IPS DF 19.7 (cell line): ENCODE measurements around the gene PTGIS.

Experiments
- DNase-seq: peaks from one replicate; pipeline ENCODE4 v3.0.0-alpha.2; 2013; ENCODE audit warnings: low read depth, low spot score

The PTGIS gene

DNA sequence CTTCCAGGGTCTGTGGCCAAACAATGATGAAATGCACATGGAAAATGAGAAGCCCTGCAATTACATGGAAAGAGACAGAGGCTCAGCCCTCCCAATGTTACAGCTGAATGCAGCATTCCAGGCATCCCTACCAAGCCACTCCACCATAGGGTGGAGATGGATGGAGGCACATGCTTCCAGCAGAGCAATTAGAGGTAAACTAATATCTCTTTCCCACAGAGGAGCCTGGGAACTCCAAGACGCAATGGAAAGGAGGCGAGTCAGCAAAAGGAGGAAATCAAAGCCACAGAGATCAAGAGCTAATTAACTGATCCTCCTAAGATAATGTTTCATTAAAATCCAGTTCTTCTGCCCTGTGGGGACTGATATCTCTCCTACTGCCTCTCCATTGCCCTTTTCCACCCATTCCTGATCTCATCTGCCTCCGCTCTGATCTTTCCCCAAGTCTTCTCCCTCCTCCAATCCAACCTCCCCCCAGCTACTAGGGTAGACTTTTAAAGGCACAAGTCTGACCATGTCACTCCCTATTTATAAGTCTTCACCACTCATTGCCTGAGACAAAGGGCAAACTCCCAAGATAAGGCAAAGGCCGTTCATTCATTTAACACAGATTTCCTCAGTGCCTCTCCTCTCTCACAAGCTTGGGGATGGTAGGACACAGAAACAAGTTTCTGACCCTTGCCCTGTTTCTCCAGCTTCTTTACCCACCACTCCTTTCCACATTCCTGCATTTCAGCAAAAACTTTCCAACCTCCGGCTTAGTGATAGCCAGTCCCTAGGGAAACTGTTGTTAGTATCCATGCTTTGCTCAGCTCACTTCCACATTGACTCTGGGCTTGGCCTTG lies 71.2 kb downstream of the PTGIS start:
- DNase-seq, result no peak

DNA sequence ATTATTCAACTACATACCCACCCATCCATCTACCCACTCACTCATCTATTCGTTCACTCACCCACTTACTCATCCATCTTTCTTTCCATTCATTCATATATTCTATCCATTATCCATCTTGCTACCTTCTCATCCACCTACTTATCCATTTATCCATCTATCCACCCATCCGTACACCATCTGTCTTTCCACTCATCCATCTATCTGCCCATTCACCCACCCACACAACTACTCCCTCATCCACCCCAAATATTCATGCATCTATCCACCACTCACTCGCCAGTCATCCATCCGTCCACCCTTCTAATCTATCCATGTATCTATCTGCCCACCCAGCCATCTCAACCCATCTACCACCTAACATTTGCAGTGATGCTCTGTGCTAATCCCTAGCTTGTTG lies 71.9 kb downstream of the PTGIS start:
- DNase-seq, result no peak

GRCh38 chr20:49490689-49491088 lies 77.2 kb downstream of the PTGIS start:
- no peak for DNase-seq

DNA sequence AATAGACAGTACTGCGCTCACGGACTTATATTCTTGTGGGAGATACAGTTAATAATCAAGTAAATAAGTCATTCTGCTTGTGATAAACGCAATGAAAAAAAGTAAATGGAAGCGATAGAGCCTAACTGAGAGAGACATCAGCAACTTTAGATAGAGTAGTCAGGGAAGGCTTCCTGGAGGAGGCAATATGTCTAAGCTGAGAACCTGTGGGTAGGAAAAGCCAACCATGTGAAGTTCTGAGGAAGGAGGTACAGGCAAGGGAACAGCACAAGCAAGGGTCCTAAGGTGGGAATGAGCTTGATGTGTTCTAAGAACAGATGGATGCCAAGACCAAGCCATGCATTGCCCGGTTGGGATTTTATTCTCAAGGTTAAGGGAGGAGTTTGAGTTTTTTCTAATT lies 78.2 kb downstream of the PTGIS start:
- no peak for DNase-seq

DNA sequence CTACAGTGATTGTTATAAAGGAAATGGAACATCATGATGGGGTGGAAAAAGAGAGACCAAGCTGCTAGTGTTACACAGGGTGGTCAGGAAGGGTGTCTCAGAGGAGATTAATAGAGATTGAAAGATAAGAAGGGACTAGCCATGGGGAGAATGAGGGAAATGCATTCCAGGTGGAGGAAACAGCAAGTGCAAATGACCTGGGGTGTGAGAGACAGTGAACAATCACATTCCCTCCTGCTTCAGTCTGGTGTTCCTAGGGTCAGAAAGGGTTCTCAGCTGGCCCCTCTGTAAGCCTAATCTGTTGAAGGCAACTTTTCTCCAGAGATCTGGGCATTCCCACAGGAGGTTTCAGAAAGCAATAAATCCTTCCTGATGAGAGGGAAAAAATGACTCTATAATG lies 81.9 kb downstream of the PTGIS start:
- no peak for DNase-seq

- DNase-seq, result no peak
Observed at GRCh38 chr20:49485563-49485962, 82.4 kb downstream of the PTGIS start.

DNA sequence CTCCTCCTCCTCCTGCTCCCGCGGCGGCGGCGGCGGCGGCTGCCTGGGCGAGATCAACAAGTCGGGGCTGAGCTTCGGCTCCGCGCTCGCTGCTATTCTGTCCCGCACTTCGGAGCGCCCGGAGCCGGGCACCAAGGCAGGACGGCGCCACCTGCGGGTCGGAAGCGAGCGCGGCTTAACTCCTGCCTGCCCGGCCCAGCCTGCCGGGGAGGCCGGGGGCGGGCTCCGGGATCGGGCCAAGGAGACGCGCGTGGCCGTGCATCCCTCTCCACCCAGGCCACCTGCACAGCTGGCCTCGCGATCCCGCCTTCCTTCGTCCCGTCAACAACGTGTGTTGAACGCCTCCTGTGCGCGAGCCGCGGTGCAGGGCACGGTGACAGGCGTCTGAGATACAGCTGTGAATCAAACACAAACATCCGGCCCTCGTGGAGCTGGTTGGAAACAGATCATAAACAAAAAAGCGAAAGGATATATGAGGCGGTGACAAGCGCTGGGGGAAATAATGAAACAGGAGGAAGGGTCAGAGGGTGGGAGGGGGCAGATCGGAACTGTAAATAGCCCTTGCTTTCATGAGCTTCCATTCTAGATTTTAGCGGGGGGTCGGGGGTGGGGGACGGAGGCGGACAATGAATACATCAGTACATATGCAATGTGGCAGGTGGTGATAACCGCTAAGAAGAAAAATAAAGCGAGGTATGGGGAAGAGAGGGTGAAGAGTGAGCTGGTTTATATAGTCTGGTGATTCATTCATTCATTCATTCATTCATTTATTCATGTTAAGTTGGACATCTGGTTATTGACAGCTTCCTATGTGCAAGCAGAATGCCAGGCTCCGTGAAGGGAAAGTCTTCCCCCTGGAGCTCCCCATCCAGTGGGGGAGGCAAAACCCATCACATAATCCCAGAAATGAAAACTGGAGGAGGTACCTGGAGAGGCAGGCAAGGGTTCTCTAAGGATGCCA lies 83.5 kb downstream of the PTGIS start:
- peak; percentile 38 for DNase-seq

GRCh38 chr20:49483696-49484123 lies 84.2 kb downstream of the PTGIS start:
- DNase-seq, result no peak

GRCh38 chr20:49483018-49483695 lies 84.8 kb downstream of the PTGIS start:
- no peak for DNase-seq

- peak; percentile 33 for DNase-seq
Observed at GRCh38 chr20:49482621-49483017, 85.3 kb downstream of the PTGIS start, which contains the start of gene KCNB1. Gene KCNB1, minus strand, starts transcription at chr20:49482668. Its CDS starts 188 bp downstream, at chr20:49482480.

- DNase-seq, result no peak
Observed at GRCh38 chr20:49482173-49482572, 85.8 kb downstream of the PTGIS start.

GRCh38 chr20:49481116-49481515 lies 86.8 kb downstream of the PTGIS start:
- DNase-seq, result no peak

DNA sequence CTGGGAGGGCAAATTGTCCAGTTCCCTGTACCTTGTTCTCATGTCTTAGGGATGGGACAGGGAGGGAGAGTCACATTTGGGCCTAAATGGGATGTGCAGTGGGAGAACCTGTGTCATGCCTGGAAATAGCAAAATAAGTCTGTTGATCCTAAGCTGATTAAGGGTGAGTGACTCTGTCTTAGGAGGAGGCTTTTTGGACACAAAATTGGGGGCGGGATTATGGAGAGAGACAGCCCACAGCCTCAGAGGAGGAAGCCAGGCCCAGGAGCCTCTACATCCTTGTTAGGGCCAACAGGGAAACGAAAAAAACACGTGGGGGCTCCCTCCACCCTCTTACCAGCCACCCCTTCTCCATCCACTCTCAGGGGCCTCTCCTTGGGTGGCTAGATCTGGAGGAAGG lies 87.7 kb downstream of the PTGIS start:
- no peak for DNase-seq

GRCh38 chr20:49479785-49480184 lies 88.2 kb downstream of the PTGIS start:
- no peak for DNase-seq

- no peak for DNase-seq
Observed at GRCh38 chr20:49478754-49479689, 88.9 kb downstream of the PTGIS start.

GRCh38 chr20:49478266-49478665 lies 89.7 kb downstream of the PTGIS start:
- no peak for DNase-seq

DNA sequence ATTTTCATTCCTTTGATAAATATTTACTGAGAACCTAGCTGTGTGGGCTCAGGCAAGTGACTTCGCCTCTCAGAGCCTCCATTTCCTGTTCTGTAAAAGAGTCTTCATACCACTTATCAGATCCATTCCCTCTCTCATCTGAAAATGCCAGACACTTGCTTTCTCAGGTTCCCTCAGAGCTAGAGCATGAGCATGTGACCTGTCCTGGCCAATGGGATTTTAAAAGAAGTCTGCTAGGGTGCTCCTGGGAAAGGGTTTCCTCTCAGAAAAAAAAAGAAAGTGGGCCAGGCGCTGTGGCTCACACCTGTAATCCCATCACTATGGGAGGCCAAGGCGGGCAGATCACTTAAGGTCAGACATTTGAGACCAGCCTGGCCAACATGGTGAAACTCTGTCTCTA lies 90.7 kb downstream of the PTGIS start:
- no peak for DNase-seq

DNA sequence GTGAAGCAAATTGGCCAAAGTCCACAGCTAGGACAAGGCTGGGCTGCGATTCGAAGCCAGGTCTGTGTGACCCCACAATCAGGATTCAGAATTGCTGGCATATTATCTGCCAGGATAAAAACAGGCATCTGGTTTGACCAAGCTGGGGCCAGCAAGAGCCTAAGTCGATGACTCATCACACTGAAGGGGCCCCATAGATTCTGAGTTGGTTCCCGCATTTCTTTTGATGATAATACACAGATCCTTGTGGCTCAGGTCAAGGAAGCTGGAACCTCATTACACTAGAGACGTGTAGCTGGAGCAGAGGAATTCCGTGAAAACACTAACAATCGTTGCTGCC lies 92.0 kb downstream of the PTGIS start:
- no peak for DNase-seq

DNA sequence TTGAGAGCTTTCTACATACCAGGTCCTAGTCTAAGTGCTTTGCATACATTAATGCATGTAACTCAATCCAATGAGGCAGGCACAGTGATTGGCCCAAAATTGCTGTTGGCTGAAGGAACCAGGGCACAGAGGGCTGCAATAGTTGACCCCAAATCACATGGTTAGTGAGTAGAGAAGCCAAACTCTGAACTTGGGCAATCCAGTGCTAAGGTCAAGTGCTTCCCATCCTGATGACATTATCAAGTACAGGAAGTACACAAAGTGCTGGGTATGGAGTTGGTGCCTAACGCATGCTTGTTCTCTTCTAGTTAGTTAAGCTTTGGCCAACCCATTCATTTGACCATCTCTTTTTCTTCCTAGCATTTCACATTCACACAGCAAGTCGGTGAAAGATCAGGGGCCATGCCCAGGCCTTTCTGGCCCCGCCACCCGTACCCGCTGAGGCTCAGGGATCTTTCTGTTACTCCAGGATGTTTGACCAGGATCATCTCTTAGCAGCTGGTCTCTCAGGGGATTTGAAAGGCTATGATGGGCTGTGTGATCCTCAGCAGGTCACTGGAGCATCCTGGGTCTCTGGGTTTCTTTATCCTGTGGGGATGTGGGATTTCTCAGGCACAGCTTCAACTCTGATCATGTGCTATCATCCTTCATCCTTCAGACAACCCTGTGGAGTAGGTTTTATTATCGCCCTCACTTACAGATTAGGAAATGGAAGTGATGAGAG lies 92.5 kb downstream of the PTGIS start:
- DNase-seq, result no peak

GRCh38 chr20:49471397-49471796 lies 96.5 kb downstream of the PTGIS start:
- no peak for DNase-seq
